HG03175 (cell line): ENCODE data around the gene TMEM272.

Experiments used
- ATAC-seq: cut with Tn5 transposase; IDR thresholded peaks from one replicate; pipeline ENCODE4 v1.9.1; 2021; ENCODE audit warnings: mild to moderate bottlenecking, moderate library complexity; ENCODE audit not compliant: unreplicated experiment

TMEM272 gene

GRCh38 chr13:51806566-51806965 lies 38.4 kb downstream of the TMEM272 start:
- ATAC-seq, result no peak

- no peak for ATAC-seq
Measured at GRCh38 chr13:51805925-51806324, 39.1 kb downstream of the TMEM272 start.

GRCh38 chr13:51805313-51805712 lies 39.7 kb downstream of the TMEM272 start:
- no peak for ATAC-seq

- ATAC-seq, result no peak
Measured at GRCh38 chr13:51804295-51805172, 40.4 kb downstream of the TMEM272 start.

- peak; percentile 90 for ATAC-seq
Measured at GRCh38 chr13:51803422-51804294, 41.3 kb downstream of the TMEM272 start, which contains the start of gene DHRS12. Gene DHRS12 (minus strand): TSS chr13:51804163. CDS start chr13:51799659, 4,504 bp downstream.

GRCh38 chr13:51802631-51803418 lies 42.2 kb downstream of the TMEM272 start:
- no peak for ATAC-seq

- no peak for ATAC-seq
Measured at GRCh38 chr13:51801631-51802099, 43.3 kb downstream of the TMEM272 start.

- ATAC-seq, result no peak
Measured at GRCh38 chr13:51800486-51800885, 44.5 kb downstream of the TMEM272 start.

GRCh38 chr13:51799261-51799660 lies 45.7 kb downstream of the TMEM272 start:
- no peak for ATAC-seq

GRCh38 chr13:51797664-51798488 lies 47.1 kb downstream of the TMEM272 start:
- ATAC-seq, result peak; percentile 47

GRCh38 chr13:51796546-51796945 lies 48.4 kb downstream of the TMEM272 start:
- ATAC-seq, result no peak

- no peak for ATAC-seq
Measured at GRCh38 chr13:51795419-51795818, 49.6 kb downstream of the TMEM272 start.

GRCh38 chr13:51794964-51795363 lies 50.0 kb downstream of the TMEM272 start:
- no peak for ATAC-seq

- ATAC-seq, result peak; percentile 44
Measured at GRCh38 chr13:51793570-51794271, 51.3 kb downstream of the TMEM272 start.

GRCh38 chr13:51786425-51787265 lies 58.3 kb downstream of the TMEM272 start:
- ATAC-seq, result no peak

GRCh38 chr13:51785712-51786424 lies 59.1 kb downstream of the TMEM272 start:
- no peak for ATAC-seq

- no peak for ATAC-seq
Measured at GRCh38 chr13:51784097-51784496, 60.9 kb downstream of the TMEM272 start.
